NB4 (cell line): Measurements from ENCODE around the gene EPN2.

Source experiments
- MAX ChIP-seq: IDR thresholded peaks from 2 replicates; pipeline ENCODE4 v1.6.1; 2011; ENCODE audit warnings: low read depth, low read length
- MYC ChIP-seq: IDR thresholded peaks from 2 replicates; pipeline ENCODE4 v1.6.1; 2011; ENCODE audit warnings: low read depth, low read length
- POLR2A ChIP-seq: IDR thresholded peaks from 2 replicates; pipeline ENCODE4 v1.6.1; 2011; ENCODE audit warnings: mild to moderate bottlenecking; ENCODE audit not compliant: insufficient read length; ENCODE audit errors: extremely low read depth
- TF ChIP-seq, protein P1 (sequence below): IDR thresholded peaks from one replicate; pipeline ENCODE4 v1.5.1; 2012; ENCODE audit warnings: low read depth, low read length

- TF ChIP-seq, protein P1, sequence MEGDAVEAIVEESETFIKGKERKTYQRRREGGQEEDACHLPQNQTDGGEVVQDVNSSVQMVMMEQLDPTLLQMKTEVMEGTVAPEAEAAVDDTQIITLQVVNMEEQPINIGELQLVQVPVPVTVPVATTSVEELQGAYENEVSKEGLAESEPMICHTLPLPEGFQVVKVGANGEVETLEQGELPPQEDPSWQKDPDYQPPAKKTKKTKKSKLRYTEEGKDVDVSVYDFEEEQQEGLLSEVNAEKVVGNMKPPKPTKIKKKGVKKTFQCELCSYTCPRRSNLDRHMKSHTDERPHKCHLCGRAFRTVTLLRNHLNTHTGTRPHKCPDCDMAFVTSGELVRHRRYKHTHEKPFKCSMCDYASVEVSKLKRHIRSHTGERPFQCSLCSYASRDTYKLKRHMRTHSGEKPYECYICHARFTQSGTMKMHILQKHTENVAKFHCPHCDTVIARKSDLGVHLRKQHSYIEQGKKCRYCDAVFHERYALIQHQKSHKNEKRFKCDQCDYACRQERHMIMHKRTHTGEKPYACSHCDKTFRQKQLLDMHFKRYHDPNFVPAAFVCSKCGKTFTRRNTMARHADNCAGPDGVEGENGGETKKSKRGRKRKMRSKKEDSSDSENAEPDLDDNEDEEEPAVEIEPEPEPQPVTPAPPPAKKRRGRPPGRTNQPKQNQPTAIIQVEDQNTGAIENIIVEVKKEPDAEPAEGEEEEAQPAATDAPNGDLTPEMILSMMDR: no peak
- TF ChIP-seq POLR2A (no peak), MYC (no peak), MAX (no peak)
Observed at GRCh38 chr17:19374136-19374535, 137.0 kb downstream of the EPN2 start.
